CD4-positive, alpha-beta T cell (primary cell): ENCODE results near the gene GABRD. TPM values are rescaled to one million over a fixed set of nuclear protein-coding genes. Genes with fewer than 3 reads are reported as not detected.

Source experiments
- ATAC-seq: fragments of 200-7000 bp; cut with Tn5 transposase; one replicate; pipeline ENCODE4 v1.10.0; 2022; ENCODE audit warnings: mild to moderate bottlenecking; ENCODE audit not compliant: poor library complexity
- CTCF ChIA-PET: fragments of 350-600 bp; sonication (Branson Sonifier 250); formaldehyde crosslinking; loops from one replicate; lab custom pipeline; 2021; ENCODE audit warnings: antibody characterized with exemption, inconsistent platforms; lab: Charles Lee
- POLR2A ChIA-PET: fragments of 350-600 bp; sonication (Branson Sonifier 250); formaldehyde crosslinking; loops from one replicate; lab custom pipeline; 2021; ENCODE audit warnings: antibody characterized with exemption, inconsistent platforms; lab: Charles Lee
- DNase-seq, 14 experiments: peaks; one replicate each; pipeline ENCODE4 v3.0.0-alpha.2; 2013 to 2020; ENCODE audit warnings: mixed read lengths in 2 of 14
- H3K27ac ChIP-seq, 2 donors: one replicate each; pipeline versions ENCODE4 v1.5.1 to v1.7.0; 2013; ENCODE audit warnings: low read length in 2 of 2, low read depth in 1 of 2, mild to moderate bottlenecking in 1 of 2
- H3K27me3 ChIP-seq, 2 experiments: 1 replicate in 1 of 2; 2 replicates in 1 of 2; pipeline versions ENCODE4 v1.6.1 to v1.7.0; 2013; ENCODE audit warnings: low read length in 2 of 2, control low read depth in 1 of 2, mild to moderate bottlenecking in 1 of 2, moderate library complexity in 1 of 2; ENCODE audit not compliant: insufficient read depth in 2 of 2, control insufficient read depth in 1 of 2
- H3K36me3 ChIP-seq: one replicate; pipeline ENCODE4 v1.6.1; 2013; ENCODE audit warnings: low read length, control low read depth; ENCODE audit not compliant: insufficient read depth
- H3K4me1 ChIP-seq: one replicate; pipeline ENCODE4 v1.6.1; 2013; ENCODE audit warnings: low read length, control low read depth; ENCODE audit not compliant: insufficient read depth
- H3K4me3 ChIP-seq: one replicate; pipeline ENCODE4 v1.5.1; 2013; ENCODE audit warnings: mild to moderate bottlenecking, low read length, moderate library complexity
- H3K9me3 ChIP-seq, 2 experiments: 1 replicate in 1 of 2; 2 replicates in 1 of 2; pipeline versions ENCODE4 v1.6.1 to v1.7.0; 2013; ENCODE audit warnings: low read length in 2 of 2, mild to moderate bottlenecking in 2 of 2, control low read depth in 1 of 2, moderate library complexity in 1 of 2; ENCODE audit not compliant: control insufficient read depth in 1 of 2, insufficient read depth in 1 of 2
- H3K27ac Mint-ChIP-seq: one replicate; pipeline ENCODE4 v1.8.0; 2020; ENCODE audit warnings: mixed read lengths
- H3K27me3 Mint-ChIP-seq: one replicate; pipeline ENCODE4 v1.8.0; 2021; ENCODE audit warnings: mixed read lengths
- H3K36me3 Mint-ChIP-seq: one replicate; pipeline ENCODE4 v1.8.0; 2021; ENCODE audit warnings: low read depth, mixed read lengths
- H3K4me1 Mint-ChIP-seq: one replicate; pipeline ENCODE4 v1.8.0; 2021; ENCODE audit warnings: low read depth, mixed read lengths
- H3K4me3 Mint-ChIP-seq: one replicate; pipeline ENCODE4 v1.8.0; 2020; ENCODE audit warnings: mild to moderate bottlenecking, mixed read lengths
- H3K9me3 Mint-ChIP-seq: one replicate; pipeline ENCODE4 v1.8.0; 2020; ENCODE audit warnings: mixed read lengths
- CTCF ChIP-seq: fragments of 200-600 bp; IDR thresholded peaks from one replicate; pipeline ENCODE4 v1.8.0; 2022; ENCODE audit warnings: antibody characterized with exemption, mild to moderate bottlenecking
- intact Hi-C, 2 experiments: fragments of 100-400 bp; cut with DNase I in 1 of 2; cut with micrococcal nuclease in 1 of 2; formaldehyde crosslinking; loops; one replicate each; pipeline versions ENCODE4 v1.15.1 to v1.9.0; 2023 to 2025; cut with DNase I, micrococcal nuclease
- total RNA-seq, 174 experiments: library from RNA in 2 of 174; stranded (reverse) in 2 of 174; gene quantifications; one replicate each; pipeline ENCODE4 v1.2.3 and lab custom pipeline; 2021 to 2026

GABRD gene
- total RNA-seq, 2 experiments from 2014 or later = 0.38 to 0.42 TPM

- Mint-ChIP-seq H3K4me3 (no peak overlapping the region), H3K36me3 (no peaks in the 10 kb centered on the region), H3K9me3 (no peaks in the 10 kb centered on the region), H3K27ac (no peak overlapping the region), H3K4me1 (no peaks in the 10 kb centered on the region), H3K27me3 (no peaks in the 10 kb centered on the region)
- no peaks in the 10 kb centered on the region for H3K4me1 ChIP-seq
- intact Hi-C loops = no loop called here
- POLR2A ChIA-PET = no interaction called here
- H3K27ac ChIP-seq = no peak overlapping the region
- no peak for ATAC-seq
- CTCF ChIA-PET = no interaction called here
- no peak overlapping the region for H3K4me3 ChIP-seq
- no peaks in the 10 kb centered on the region for H3K36me3 ChIP-seq
- H3K27me3 ChIP-seq = no peaks in the 10 kb centered on the region
- TF ChIP-seq CTCF = no peak
- DNase-seq = peak in 1 of 14 experiments; percentile 3
- H3K9me3 ChIP-seq = no peaks in the 10 kb centered on the region
Measured at GRCh38 chr1:2033165-2033564, 14.0 kb downstream of the GABRD start.

- Histone ChIP-seq H3K27ac (no peak overlapping the region), H3K9me3 (no peaks in the 10 kb centered on the region), H3K27me3 (no peaks in the 10 kb centered on the region), H3K4me1 (no peaks in the 10 kb centered on the region), H3K4me3 (no peak overlapping the region), H3K36me3 (no peaks in the 10 kb centered on the region)
- H3K4me3 Mint-ChIP-seq = no peak overlapping the region
- ATAC-seq (no peak), DNase-seq (no peak)
- no peaks in the 10 kb centered on the region for H3K36me3 Mint-ChIP-seq
- H3K9me3 Mint-ChIP-seq = no peaks in the 10 kb centered on the region
- H3K4me1 Mint-ChIP-seq = no peaks in the 10 kb centered on the region
- H3K27me3 Mint-ChIP-seq = no peaks in the 10 kb centered on the region
- ChIA-PET POLR2A (no interaction called here), CTCF (no interaction called here)
- TF ChIP-seq CTCF = no peak
- H3K27ac Mint-ChIP-seq = no peak overlapping the region
- intact Hi-C loops = no loop called here
Measured at GRCh38 chr1:2036287-2036686, 17.1 kb downstream of the GABRD start.

- ATAC-seq (no peak), DNase-seq (no peak)
- TF ChIP-seq CTCF = no peak
- Histone ChIP-seq H3K27me3 (no peaks in the 10 kb centered on the region), H3K4me1 (no peaks in the 10 kb centered on the region), H3K9me3 (no peaks in the 10 kb centered on the region), H3K27ac (no peak overlapping the region), H3K36me3 (no peaks in the 10 kb centered on the region), H3K4me3 (no peak overlapping the region)
- Mint-ChIP-seq H3K27ac (no peak overlapping the region), H3K27me3 (no peaks in the 10 kb centered on the region), H3K36me3 (no peaks in the 10 kb centered on the region), H3K9me3 (no peaks in the 10 kb centered on the region), H3K4me1 (no peaks in the 10 kb centered on the region), H3K4me3 (no peak overlapping the region)
- ChIA-PET CTCF (no interaction called here), POLR2A (no interaction called here)
- intact Hi-C loops = no loop called here
Measured at GRCh38 chr1:2037314-2037979, 18.3 kb downstream of the GABRD start.
